Muscle layer of duodenum (tissue), 2 donors: ENCODE data around the gene GBE1.

Experiments used
- H3K27ac ChIP-seq: one replicate; pipeline ENCODE4 v1.7.0; 2013; ENCODE audit warnings: mild to moderate bottlenecking, low read length
- H3K27me3 ChIP-seq: one replicate; pipeline ENCODE4 v1.7.0; 2013; ENCODE audit warnings: low read depth, mild to moderate bottlenecking, control low read depth, low read length
- H3K36me3 ChIP-seq, 2 donors: one replicate each; pipeline ENCODE4 v1.7.0; 2013; ENCODE audit warnings: low read length in 2 of 2, control low read depth in 1 of 2, mild to moderate bottlenecking in 1 of 2; ENCODE audit not compliant: insufficient read depth in 2 of 2, control insufficient read depth in 1 of 2
- H3K4me1 ChIP-seq, 2 donors: one replicate each; pipeline ENCODE4 v1.7.0; 2013; ENCODE audit warnings: low read length in 2 of 2, mild to moderate bottlenecking in 2 of 2, control low read depth in 1 of 2, moderate library complexity in 1 of 2; ENCODE audit not compliant: insufficient read depth in 2 of 2, control insufficient read depth in 1 of 2
- H3K4me3 ChIP-seq, 2 donors: one replicate each; pipeline ENCODE4 v1.7.0; 2013; ENCODE audit warnings: low read length in 2 of 2, low read depth in 1 of 2, mild to moderate bottlenecking in 1 of 2
- H3K9me3 ChIP-seq, 2 donors: one replicate each; pipeline ENCODE4 v1.7.0; 2013; ENCODE audit warnings: low read length in 2 of 2, control low read depth in 1 of 2, mild to moderate bottlenecking in 1 of 2; ENCODE audit not compliant: control insufficient read depth in 1 of 2
- donor health status: healthy.

Gene GBE1

DNA sequence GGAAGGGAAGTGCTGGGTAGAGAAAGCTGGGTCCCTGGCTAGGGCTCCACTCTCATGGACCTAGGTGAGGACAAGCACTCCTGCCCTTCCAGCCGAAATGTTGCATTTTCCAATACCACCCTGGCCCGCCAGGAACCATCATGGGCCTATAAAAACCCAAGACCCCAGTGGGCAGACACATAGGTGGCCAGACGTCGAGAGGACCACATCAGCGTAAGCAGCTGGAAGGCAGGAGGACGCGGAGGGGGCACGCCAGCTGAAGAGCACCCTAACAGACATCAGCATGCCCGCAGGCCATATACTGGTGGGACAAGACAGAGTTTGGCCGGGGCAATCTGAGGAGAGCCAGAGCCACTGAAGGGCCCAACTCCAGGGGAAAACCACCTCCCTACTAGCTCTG is 98.3 kb downstream of the GBE1 start:
- H3K36me3 ChIP-seq = no peaks in the 10 kb centered on the region
- no peak overlapping the region for H3K27ac ChIP-seq
- H3K4me1 ChIP-seq = no peaks in the 10 kb centered on the region
- no peaks in the 10 kb centered on the region for H3K9me3 ChIP-seq
- no peak overlapping the region for H3K4me3 ChIP-seq
- H3K27me3 ChIP-seq = no peaks in the 10 kb centered on the region

- Histone ChIP-seq H3K9me3 (no peaks in the 10 kb centered on the region), H3K4me1 (no peaks in the 10 kb centered on the region), H3K27me3 (no peaks in the 10 kb centered on the region), H3K36me3 (no peaks in the 10 kb centered on the region), H3K27ac (no peak overlapping the region), H3K4me3 (no peak overlapping the region)
These were observed 101.4 kb downstream of the GBE1 start for GRCh38 chr3:81660036-81660435.

GRCh38 chr3:81658322-81658997 is 103.0 kb downstream of the GBE1 start:
- H3K27ac ChIP-seq = no peak overlapping the region
- H3K36me3 ChIP-seq = no peaks in the 10 kb centered on the region
- no peaks in the 10 kb centered on the region for H3K4me1 ChIP-seq
- H3K4me3 ChIP-seq = no peak overlapping the region
- H3K27me3 ChIP-seq = no peaks in the 10 kb centered on the region
- no peaks in the 10 kb centered on the region for H3K9me3 ChIP-seq

DNA sequence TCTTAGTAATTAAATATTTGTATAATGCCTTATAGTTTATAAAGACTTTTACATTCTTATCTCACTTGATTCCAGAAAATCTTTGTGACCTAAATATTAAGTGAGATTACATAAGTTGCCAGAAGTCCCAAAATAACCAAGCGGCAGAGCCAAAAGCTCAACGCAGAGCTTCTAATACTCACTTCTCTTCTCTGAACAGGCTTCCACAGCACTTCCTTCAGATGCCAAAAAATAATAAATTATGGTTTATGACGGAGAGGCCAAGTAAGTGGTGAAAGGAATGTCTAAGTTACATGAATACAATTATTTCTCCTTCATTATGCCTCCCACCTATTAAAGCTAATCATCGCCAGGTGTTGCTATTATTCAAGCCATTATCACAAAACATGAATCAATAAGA is 110.3 kb downstream of the GBE1 start:
- H3K4me3 ChIP-seq = no peak overlapping the region
- H3K9me3 ChIP-seq = no peaks in the 10 kb centered on the region
- H3K27ac ChIP-seq = no peak overlapping the region
- H3K4me1 ChIP-seq = no peaks in the 10 kb centered on the region
- no peaks in the 10 kb centered on the region for H3K36me3 ChIP-seq
- no peaks in the 10 kb centered on the region for H3K27me3 ChIP-seq

DNA sequence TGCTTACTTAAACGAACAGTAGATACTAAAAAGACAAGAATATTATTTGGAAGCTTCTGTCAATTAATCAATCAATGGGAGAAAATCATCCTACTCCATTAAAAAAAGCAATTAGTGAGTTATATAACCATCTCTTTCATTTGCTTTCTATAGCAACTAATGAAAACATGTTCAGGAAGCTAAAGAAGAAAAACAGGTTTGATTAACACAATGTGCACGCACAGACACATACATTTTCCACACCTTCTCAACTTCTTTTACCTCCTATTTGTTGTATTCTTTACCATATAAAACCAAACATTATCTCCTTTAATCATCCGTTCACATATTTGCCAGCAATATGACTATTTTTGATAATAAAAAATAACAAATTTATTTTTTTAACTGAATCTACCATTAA is 111.3 kb downstream of the GBE1 start:
- H3K4me1 ChIP-seq = no peaks in the 10 kb centered on the region
- H3K9me3 ChIP-seq = no peaks in the 10 kb centered on the region
- H3K4me3 ChIP-seq = no peak overlapping the region
- peaks cover 0 to 5% of the 10 kb centered on the region in 2 donors for H3K36me3 ChIP-seq
- H3K27ac ChIP-seq = no peak overlapping the region
- no peaks in the 10 kb centered on the region for H3K27me3 ChIP-seq

DNA sequence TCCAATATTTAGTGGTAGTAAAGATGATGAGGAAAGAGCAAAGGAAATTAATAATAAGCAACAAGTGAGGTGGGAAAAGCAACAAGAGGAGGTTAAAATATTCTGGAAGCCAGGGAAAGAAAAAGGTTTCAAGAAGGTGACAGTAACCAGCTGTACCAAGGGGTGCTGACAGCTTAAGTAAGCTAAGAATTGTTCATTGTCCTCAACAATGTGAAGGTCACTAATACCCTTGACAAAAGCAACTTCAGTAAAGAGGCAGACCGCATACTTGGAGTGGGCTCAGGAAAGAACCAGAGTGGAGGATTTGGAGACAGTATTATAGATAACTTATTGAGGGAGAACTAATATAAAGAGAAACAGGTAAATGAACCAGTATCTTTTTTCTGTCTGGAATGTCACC is 116.2 kb downstream of the GBE1 start:
- H3K36me3 ChIP-seq = peaks cover 0 to 5% of the 10 kb centered on the region in 2 donors
- no peaks in the 10 kb centered on the region for H3K9me3 ChIP-seq
- no peak overlapping the region for H3K4me3 ChIP-seq
- H3K27me3 ChIP-seq = no peaks in the 10 kb centered on the region
- no peaks in the 10 kb centered on the region for H3K4me1 ChIP-seq
- no peak overlapping the region for H3K27ac ChIP-seq

GRCh38 chr3:81643721-81644120 is 117.7 kb downstream of the GBE1 start:
- peaks cover 5% of the 10 kb centered on the region in 2 donors for H3K36me3 ChIP-seq
- no peaks in the 10 kb centered on the region for H3K9me3 ChIP-seq
- no peaks in the 10 kb centered on the region for H3K27me3 ChIP-seq
- no peaks in the 10 kb centered on the region for H3K4me1 ChIP-seq
- H3K4me3 ChIP-seq = no peak overlapping the region
- no peak overlapping the region for H3K27ac ChIP-seq

- H3K36me3 ChIP-seq = peaks cover 0 to 5% of the 10 kb centered on the region in 2 donors
- no peak overlapping the region for H3K27ac ChIP-seq
- H3K4me1 ChIP-seq = no peaks in the 10 kb centered on the region
- no peaks in the 10 kb centered on the region for H3K9me3 ChIP-seq
- no peak overlapping the region for H3K4me3 ChIP-seq
- no peaks in the 10 kb centered on the region for H3K27me3 ChIP-seq
These were observed 123.0 kb downstream of the GBE1 start for GRCh38 chr3:81638480-81638879.

DNA sequence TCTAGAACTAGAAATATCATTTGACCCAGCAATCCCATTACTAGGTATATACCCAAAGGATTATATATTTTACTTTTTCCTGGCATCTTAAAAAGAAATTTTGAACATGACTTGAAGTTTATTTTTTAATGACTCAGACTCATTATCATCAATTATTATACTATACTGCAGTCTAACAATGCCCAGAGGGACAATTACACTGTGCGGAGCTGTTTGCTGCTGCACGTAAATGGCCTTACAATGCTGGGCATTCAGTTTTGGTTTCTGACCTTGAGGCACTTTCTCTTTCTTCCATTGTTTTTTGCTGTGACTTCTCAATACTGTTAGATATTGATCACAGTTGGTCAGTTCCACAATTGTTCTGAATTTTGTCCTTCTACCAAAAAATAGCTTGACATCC is 128.8 kb downstream of the GBE1 start:
- no peaks in the 10 kb centered on the region for H3K9me3 ChIP-seq
- H3K27me3 ChIP-seq = no peaks in the 10 kb centered on the region
- no peak overlapping the region for H3K27ac ChIP-seq
- no peak overlapping the region for H3K4me3 ChIP-seq
- H3K4me1 ChIP-seq = no peaks in the 10 kb centered on the region
- no peaks in the 10 kb centered on the region for H3K36me3 ChIP-seq

DNA sequence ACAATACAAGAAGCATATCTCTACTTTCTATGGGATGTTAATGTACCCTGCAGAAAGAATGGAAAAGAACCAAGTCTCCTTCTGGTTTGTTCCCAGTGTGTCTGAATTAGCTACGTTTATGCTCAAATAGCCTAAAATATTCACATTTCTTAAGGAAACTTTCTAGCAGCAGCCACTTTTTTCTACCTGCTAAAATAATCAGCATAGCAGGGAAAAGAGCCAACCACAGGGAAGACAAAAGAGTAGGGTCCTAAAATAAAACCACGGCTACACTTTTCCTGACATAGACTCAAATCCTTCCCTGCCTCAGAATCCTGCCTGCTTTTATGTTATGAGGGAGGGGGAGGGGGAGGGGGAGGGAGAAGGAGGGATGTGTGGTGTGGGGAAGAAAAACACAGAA is 136.7 kb downstream of the GBE1 start:
- Histone ChIP-seq H3K4me1 (no peaks in the 10 kb centered on the region), H3K27ac (no peak overlapping the region), H3K9me3 (no peaks in the 10 kb centered on the region), H3K4me3 (no peak overlapping the region), H3K36me3 (no peaks in the 10 kb centered on the region), H3K27me3 (no peaks in the 10 kb centered on the region)

- H3K27me3 ChIP-seq = no peaks in the 10 kb centered on the region
- no peak overlapping the region for H3K27ac ChIP-seq
- no peaks in the 10 kb centered on the region for H3K9me3 ChIP-seq
- no peak overlapping the region for H3K4me3 ChIP-seq
- no peaks in the 10 kb centered on the region for H3K36me3 ChIP-seq
- H3K4me1 ChIP-seq = no peaks in the 10 kb centered on the region
These were observed 139.1 kb downstream of the GBE1 start for GRCh38 chr3:81622395-81622794.

DNA sequence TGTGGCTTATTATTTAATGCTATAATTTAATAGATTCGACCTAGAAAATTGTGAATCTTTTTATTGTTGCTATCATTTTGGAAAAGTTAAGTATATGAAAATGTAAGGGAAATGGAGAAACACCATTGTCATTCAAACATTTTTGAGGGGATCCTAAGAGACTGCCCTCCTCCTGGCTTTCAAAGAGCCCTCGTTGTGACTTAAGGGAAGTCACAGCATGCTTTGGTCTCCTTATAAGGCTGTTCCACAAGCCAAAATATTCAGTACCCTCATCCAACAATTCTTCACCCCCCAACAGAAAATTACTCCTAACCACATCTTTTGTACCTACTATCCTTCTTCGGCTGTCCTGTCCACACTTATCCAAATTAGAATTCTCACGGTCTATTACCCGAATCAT is 140.2 kb downstream of the GBE1 start:
- H3K9me3 ChIP-seq = no peaks in the 10 kb centered on the region
- H3K36me3 ChIP-seq = no peaks in the 10 kb centered on the region
- H3K27me3 ChIP-seq = no peaks in the 10 kb centered on the region
- no peak overlapping the region for H3K4me3 ChIP-seq
- H3K27ac ChIP-seq = no peak overlapping the region
- H3K4me1 ChIP-seq = no peaks in the 10 kb centered on the region
